Measurements from ENCODE around the gene ZDHHC5. TPM values are rescaled to one million over a fixed set of nuclear protein-coding genes. Genes with fewer than 3 reads are reported as not detected.

The ZDHHC5 gene
- total and polyA plus RNA-seq, 2 donors from 2014 or later, result 28.3 to 90.2 TPM

DNA sequence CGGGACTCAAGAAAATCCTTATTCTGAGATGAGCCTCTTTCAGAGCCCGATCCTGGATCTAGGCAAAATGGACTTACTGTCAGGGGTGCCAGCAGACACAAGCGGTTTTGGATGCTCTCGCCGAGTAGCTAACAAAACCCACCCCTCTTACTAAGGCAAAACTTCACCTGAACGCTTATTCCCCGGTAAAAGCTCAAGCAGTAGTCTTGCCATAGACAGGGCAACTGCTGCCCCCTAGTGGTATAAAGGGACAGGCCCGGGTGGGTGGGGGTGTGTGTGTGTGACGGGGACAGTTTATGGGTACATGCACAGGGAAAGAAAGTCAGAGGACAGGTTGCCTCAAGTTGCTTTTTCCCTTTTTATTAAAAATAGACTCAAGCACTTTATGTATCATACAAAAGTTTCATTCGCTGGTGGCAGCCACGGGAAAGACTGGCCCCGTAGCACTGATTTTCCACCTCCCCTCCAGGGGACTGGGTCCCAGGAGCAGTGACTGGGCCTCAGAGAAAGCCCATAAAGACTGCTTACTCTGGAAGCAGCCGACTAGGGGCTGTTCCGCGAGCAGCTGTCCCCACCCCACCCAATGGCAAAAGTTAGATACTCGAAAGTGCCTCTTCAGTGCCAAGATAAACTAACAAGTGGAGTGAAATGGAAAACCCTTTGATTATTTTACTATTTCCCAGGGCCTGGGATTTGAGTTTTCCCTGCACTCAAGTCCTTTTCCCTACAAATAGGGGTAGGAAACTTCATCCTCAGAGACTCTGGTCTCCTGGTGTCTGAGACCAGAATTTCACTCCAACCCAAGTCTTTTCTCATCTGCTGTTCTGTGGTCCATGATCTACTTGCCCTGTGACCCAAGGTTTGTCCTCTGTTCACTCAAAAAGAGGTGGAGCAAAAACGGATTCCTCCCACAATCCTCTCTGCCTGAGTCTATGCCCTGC, 22.9 kb upstream of the ZDHHC5 start:
- FAIRE-seq (no peak), DNase-seq (peak; percentile 84 to 92 (median 91))
- peak overlapping the region in 1 of 3 donors; percentile 16 for H3K9ac ChIP-seq (ENCODE audit: low read length in 3 of 3)
- H3K4me1 ChIP-seq (ENCODE audit: control insufficient read depth in 2 of 3, insufficient read depth in 2 of 3, low read depth in 1 of 3, low read length in 3 of 3), result peaks cover under 1 to 27% (median 5%) of the 10 kb centered on the region in 3 donors
- no peak overlapping the region for H3K27ac ChIP-seq (ENCODE audit: low read depth in 2 of 2, low read length in 2 of 2)
- no peaks in the 10 kb centered on the region for H3K9me3 ChIP-seq (ENCODE audit: control insufficient read depth in 2 of 3, insufficient read depth in 1 of 3, low read length in 3 of 3)
- TF ChIP-seq, protein P1, sequence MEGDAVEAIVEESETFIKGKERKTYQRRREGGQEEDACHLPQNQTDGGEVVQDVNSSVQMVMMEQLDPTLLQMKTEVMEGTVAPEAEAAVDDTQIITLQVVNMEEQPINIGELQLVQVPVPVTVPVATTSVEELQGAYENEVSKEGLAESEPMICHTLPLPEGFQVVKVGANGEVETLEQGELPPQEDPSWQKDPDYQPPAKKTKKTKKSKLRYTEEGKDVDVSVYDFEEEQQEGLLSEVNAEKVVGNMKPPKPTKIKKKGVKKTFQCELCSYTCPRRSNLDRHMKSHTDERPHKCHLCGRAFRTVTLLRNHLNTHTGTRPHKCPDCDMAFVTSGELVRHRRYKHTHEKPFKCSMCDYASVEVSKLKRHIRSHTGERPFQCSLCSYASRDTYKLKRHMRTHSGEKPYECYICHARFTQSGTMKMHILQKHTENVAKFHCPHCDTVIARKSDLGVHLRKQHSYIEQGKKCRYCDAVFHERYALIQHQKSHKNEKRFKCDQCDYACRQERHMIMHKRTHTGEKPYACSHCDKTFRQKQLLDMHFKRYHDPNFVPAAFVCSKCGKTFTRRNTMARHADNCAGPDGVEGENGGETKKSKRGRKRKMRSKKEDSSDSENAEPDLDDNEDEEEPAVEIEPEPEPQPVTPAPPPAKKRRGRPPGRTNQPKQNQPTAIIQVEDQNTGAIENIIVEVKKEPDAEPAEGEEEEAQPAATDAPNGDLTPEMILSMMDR (IDR thresholded peaks at IDR 0.05; ENCODE audit: borderline replicate concordance, extremely low read depth, insufficient read depth), result peak; percentile 67
- intact Hi-C loops (cut with DNase I), result loop anchor here (5.0 kb wide), 1 partner anchor 188 kb away; no protein-coding TSS in a partner anchor
- H3K4me3 ChIP-seq (ENCODE audit: low read length in 3 of 3), result no peak overlapping the region
- no peaks in the 10 kb centered on the region for H3K36me3 ChIP-seq (ENCODE audit: control insufficient read depth in 2 of 3, insufficient read depth in 3 of 3, low read length in 3 of 3)
- peaks cover 1% of the 10 kb centered on the region for H3K27me3 ChIP-seq (ENCODE audit: control insufficient read depth, insufficient read depth, low read length)

DNA sequence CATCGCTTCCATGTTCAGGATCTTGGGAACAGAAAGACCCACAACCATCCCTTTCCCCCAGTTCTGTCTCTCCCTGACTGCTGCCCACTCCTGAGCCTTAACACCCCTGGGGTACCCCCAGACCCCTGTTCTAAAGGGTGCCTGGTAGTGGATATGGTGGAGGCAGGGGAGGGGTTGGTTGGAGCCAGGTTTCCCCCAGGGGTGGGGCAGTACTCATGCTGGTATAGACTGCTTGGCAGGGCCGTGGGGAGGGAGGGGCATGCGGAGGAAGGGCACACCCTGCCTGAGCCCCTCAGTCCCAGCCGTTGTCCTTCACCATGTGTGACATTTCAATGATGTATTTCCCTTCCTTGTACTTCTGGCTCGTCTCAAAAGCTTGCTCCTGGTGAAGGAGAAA, 22.2 kb upstream of the ZDHHC5 start:
- Histone ChIP-seq H3K36me3 (ENCODE audit: control insufficient read depth in 2 of 3, insufficient read depth in 3 of 3, low read length in 3 of 3) (no peaks in the 10 kb centered on the region), H3K4me1 (ENCODE audit: control insufficient read depth in 2 of 3, insufficient read depth in 2 of 3, low read depth in 1 of 3, low read length in 3 of 3) (peaks cover 3 to 28% (median 5%) of the 10 kb centered on the region in 3 donors), H3K27me3 (ENCODE audit: control insufficient read depth, insufficient read depth, low read length) (peaks cover 5% of the 10 kb centered on the region), H3K9me3 (ENCODE audit: control insufficient read depth in 2 of 3, insufficient read depth in 1 of 3, low read length in 3 of 3) (no peaks in the 10 kb centered on the region), H3K4me3 (ENCODE audit: low read length in 3 of 3) (no peak overlapping the region), H3K9ac (ENCODE audit: low read length in 3 of 3) (no peak overlapping the region), H3K27ac (ENCODE audit: low read depth in 2 of 2, low read length in 2 of 2) (no peak overlapping the region)
- TF ChIP-seq, protein P1 (IDR thresholded peaks at IDR 0.05; ENCODE audit: borderline replicate concordance, extremely low read depth, insufficient read depth), result no peak
- intact Hi-C loops (cut with DNase I), result no loop called here
- FAIRE-seq (no peak), DNase-seq (peak in 2 of 5 donors; percentile 42 to 68)

DNA sequence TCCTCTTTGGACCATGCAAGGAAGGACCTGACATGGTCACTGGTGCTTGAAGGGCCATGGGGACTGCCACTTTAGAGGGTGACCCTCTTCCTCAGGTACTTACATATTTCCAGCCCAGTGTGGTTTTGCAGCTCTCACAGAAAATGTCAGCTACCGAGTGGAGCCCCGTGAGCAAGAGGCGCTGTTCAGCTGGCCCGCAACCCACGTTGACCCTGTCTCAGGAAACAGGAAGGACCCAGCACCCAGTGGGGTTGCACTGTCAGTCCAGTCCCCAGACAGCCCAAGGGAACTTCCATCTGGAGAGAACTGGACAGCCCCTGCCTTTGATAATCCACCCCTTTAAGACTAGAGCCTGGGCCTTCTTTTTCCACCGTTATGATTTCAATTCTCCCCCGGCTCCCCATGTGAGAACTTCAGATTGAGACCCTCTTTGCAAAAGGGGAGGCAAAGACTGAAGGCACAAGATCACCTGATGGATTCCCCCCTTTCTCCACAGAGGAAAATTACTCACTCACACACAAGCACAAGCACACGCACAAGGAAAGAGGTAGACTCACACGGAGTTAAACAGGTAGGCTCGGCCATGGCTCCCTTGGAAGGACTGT, 21.6 kb upstream of the ZDHHC5 start:
- peak in 1 of 5 donors; percentile 25 for DNase-seq
- no peak for FAIRE-seq
- Histone ChIP-seq H3K36me3 (ENCODE audit: control insufficient read depth in 2 of 3, insufficient read depth in 3 of 3, low read length in 3 of 3) (no peaks in the 10 kb centered on the region), H3K9me3 (ENCODE audit: control insufficient read depth in 2 of 3, insufficient read depth in 1 of 3, low read length in 3 of 3) (no peaks in the 10 kb centered on the region), H3K27ac (ENCODE audit: low read depth in 2 of 2, low read length in 2 of 2) (no peak overlapping the region), H3K4me3 (ENCODE audit: low read length in 3 of 3) (no peak overlapping the region), H3K27me3 (ENCODE audit: control insufficient read depth, insufficient read depth, low read length) (peaks cover 7% of the 10 kb centered on the region), H3K9ac (ENCODE audit: low read length in 3 of 3) (no peak overlapping the region), H3K4me1 (ENCODE audit: control insufficient read depth in 2 of 3, insufficient read depth in 2 of 3, low read depth in 1 of 3, low read length in 3 of 3) (peaks cover 3 to 28% (median 5%) of the 10 kb centered on the region in 3 donors)
- intact Hi-C loops (cut with DNase I), result no loop called here
- TF ChIP-seq, protein P1 (IDR thresholded peaks at IDR 0.05; ENCODE audit: borderline replicate concordance, extremely low read depth, insufficient read depth), result no peak

Measured in kidney (tissue), 14 donors.